ENCODE results near the gene ZDHHC22.

The ZDHHC22 gene

GRCh38 chr14:77091518-77091917 lies 50.1 kb downstream of the ZDHHC22 start:
- H3K79me2 ChIP-seq (ENCODE audit: control insufficient read depth, insufficient read depth, low read length, unreplicated experiment) = no peaks in the 10 kb centered on the region
- H3K4me1 ChIP-seq (ENCODE audit: control insufficient read depth, insufficient read depth, low read length, unreplicated experiment) = peaks cover 2% of the 10 kb centered on the region
- H3K27ac ChIP-seq (ENCODE audit: low read depth, low read length) = no peak overlapping the region
- H3K36me3 ChIP-seq (ENCODE audit: insufficient read depth, low read length) = no peaks in the 10 kb centered on the region
- H3K4me3 ChIP-seq (ENCODE audit: low read depth, low read length) = no peak overlapping the region
- peaks cover 4% of the 10 kb centered on the region for H3K27me3 ChIP-seq (ENCODE audit: insufficient read depth, low read length)
- H2AFZ ChIP-seq (ENCODE audit: low read length, unreplicated experiment) = no peak overlapping the region

GRCh38 chr14:77088645-77089044 lies 52.9 kb downstream of the ZDHHC22 start:
- H3K4me1 ChIP-seq (ENCODE audit: control insufficient read depth, insufficient read depth, low read length, unreplicated experiment) = no peaks in the 10 kb centered on the region
- H3K4me3 ChIP-seq (ENCODE audit: low read depth, low read length) = no peak overlapping the region
- no peaks in the 10 kb centered on the region for H3K79me2 ChIP-seq (ENCODE audit: control insufficient read depth, insufficient read depth, low read length, unreplicated experiment)
- H3K27me3 ChIP-seq (ENCODE audit: insufficient read depth, low read length) = peaks cover 4% of the 10 kb centered on the region
- H3K36me3 ChIP-seq (ENCODE audit: insufficient read depth, low read length) = no peaks in the 10 kb centered on the region
- H2AFZ ChIP-seq (ENCODE audit: low read length, unreplicated experiment) = no peak overlapping the region
- H3K27ac ChIP-seq (ENCODE audit: low read depth, low read length) = no peak overlapping the region

- Histone ChIP-seq H3K27ac (ENCODE audit: low read depth, low read length) (no peak overlapping the region), H3K4me3 (ENCODE audit: low read depth, low read length) (no peak overlapping the region), H2AFZ (ENCODE audit: low read length, unreplicated experiment) (no peak overlapping the region)
Observed at GRCh38 chr14:77088219-77088618, 53.4 kb downstream of the ZDHHC22 start.

GRCh38 chr14:77087631-77088030 lies 54.0 kb downstream of the ZDHHC22 start:
- no peak overlapping the region for H2AFZ ChIP-seq (ENCODE audit: low read length, unreplicated experiment)
- no peak overlapping the region for H3K27ac ChIP-seq (ENCODE audit: low read depth, low read length)

More at GRCh38 chr14:77088219-77088618, 53.4 kb downstream of the ZDHHC22 start:
- Histone ChIP-seq H3K27me3 (ENCODE audit: insufficient read depth, low read length) (peaks cover 4% of the 10 kb centered on the region), H3K79me2 (ENCODE audit: control insufficient read depth, insufficient read depth, low read length, unreplicated experiment) (no peaks in the 10 kb centered on the region), H3K4me1 (ENCODE audit: control insufficient read depth, insufficient read depth, low read length, unreplicated experiment) (no peaks in the 10 kb centered on the region), H3K36me3 (ENCODE audit: insufficient read depth, low read length) (no peaks in the 10 kb centered on the region)

GRCh38 chr14:77086951-77087350 lies 54.6 kb downstream of the ZDHHC22 start:
- Histone ChIP-seq H3K27ac (ENCODE audit: low read depth, low read length) (no peak overlapping the region), H2AFZ (ENCODE audit: low read length, unreplicated experiment) (no peak overlapping the region), H3K79me2 (ENCODE audit: control insufficient read depth, insufficient read depth, low read length, unreplicated experiment) (no peaks in the 10 kb centered on the region), H3K36me3 (ENCODE audit: insufficient read depth, low read length) (no peaks in the 10 kb centered on the region), H3K4me1 (ENCODE audit: control insufficient read depth, insufficient read depth, low read length, unreplicated experiment) (no peaks in the 10 kb centered on the region), H3K4me3 (ENCODE audit: low read depth, low read length) (no peak overlapping the region), H3K27me3 (ENCODE audit: insufficient read depth, low read length) (peaks cover 4% of the 10 kb centered on the region)

More at GRCh38 chr14:77087631-77088030, 54.0 kb downstream of the ZDHHC22 start:
- H3K79me2 ChIP-seq (ENCODE audit: control insufficient read depth, insufficient read depth, low read length, unreplicated experiment) = no peaks in the 10 kb centered on the region
- H3K36me3 ChIP-seq (ENCODE audit: insufficient read depth, low read length) = no peaks in the 10 kb centered on the region
- no peak overlapping the region for H3K4me3 ChIP-seq (ENCODE audit: low read depth, low read length)
- no peaks in the 10 kb centered on the region for H3K4me1 ChIP-seq (ENCODE audit: control insufficient read depth, insufficient read depth, low read length, unreplicated experiment)
- peaks cover 4% of the 10 kb centered on the region for H3K27me3 ChIP-seq (ENCODE audit: insufficient read depth, low read length)

GRCh38 chr14:77086017-77086727 lies 55.4 kb downstream of the ZDHHC22 start:
- H2AFZ ChIP-seq (ENCODE audit: low read length, unreplicated experiment) = no peak overlapping the region
- H3K27ac ChIP-seq (ENCODE audit: low read depth, low read length) = no peak overlapping the region
- no peak overlapping the region for H3K4me3 ChIP-seq (ENCODE audit: low read depth, low read length)
- H3K79me2 ChIP-seq (ENCODE audit: control insufficient read depth, insufficient read depth, low read length, unreplicated experiment) = no peaks in the 10 kb centered on the region
- H3K27me3 ChIP-seq (ENCODE audit: insufficient read depth, low read length) = peaks cover 4% of the 10 kb centered on the region
- H3K36me3 ChIP-seq (ENCODE audit: insufficient read depth, low read length) = no peaks in the 10 kb centered on the region
- H3K4me1 ChIP-seq (ENCODE audit: control insufficient read depth, insufficient read depth, low read length, unreplicated experiment) = no peaks in the 10 kb centered on the region

GRCh38 chr14:77085538-77085937 lies 56.1 kb downstream of the ZDHHC22 start:
- H3K79me2 ChIP-seq (ENCODE audit: control insufficient read depth, insufficient read depth, low read length, unreplicated experiment) = no peaks in the 10 kb centered on the region
- no peak overlapping the region for H2AFZ ChIP-seq (ENCODE audit: low read length, unreplicated experiment)
- H3K27me3 ChIP-seq (ENCODE audit: insufficient read depth, low read length) = peaks cover 4% of the 10 kb centered on the region
- no peaks in the 10 kb centered on the region for H3K4me1 ChIP-seq (ENCODE audit: control insufficient read depth, insufficient read depth, low read length, unreplicated experiment)
- H3K4me3 ChIP-seq (ENCODE audit: low read depth, low read length) = no peak overlapping the region
- H3K27ac ChIP-seq (ENCODE audit: low read depth, low read length) = no peak overlapping the region
- H3K36me3 ChIP-seq (ENCODE audit: insufficient read depth, low read length) = no peaks in the 10 kb centered on the region

GRCh38 chr14:77084985-77085384 lies 56.6 kb downstream of the ZDHHC22 start:
- H3K79me2 ChIP-seq (ENCODE audit: control insufficient read depth, insufficient read depth, low read length, unreplicated experiment) = no peaks in the 10 kb centered on the region
- no peaks in the 10 kb centered on the region for H3K36me3 ChIP-seq (ENCODE audit: insufficient read depth, low read length)
- no peak overlapping the region for H3K4me3 ChIP-seq (ENCODE audit: low read depth, low read length)
- H2AFZ ChIP-seq (ENCODE audit: low read length, unreplicated experiment) = no peak overlapping the region
- H3K27me3 ChIP-seq (ENCODE audit: insufficient read depth, low read length) = peaks cover 4% of the 10 kb centered on the region
- H3K27ac ChIP-seq (ENCODE audit: low read depth, low read length) = no peak overlapping the region
- H3K4me1 ChIP-seq (ENCODE audit: control insufficient read depth, insufficient read depth, low read length, unreplicated experiment) = no peaks in the 10 kb centered on the region

GRCh38 chr14:77083082-77083481 lies 58.5 kb downstream of the ZDHHC22 start:
- Histone ChIP-seq H3K27ac (ENCODE audit: low read depth, low read length) (no peak overlapping the region), H3K79me2 (ENCODE audit: control insufficient read depth, insufficient read depth, low read length, unreplicated experiment) (no peaks in the 10 kb centered on the region), H2AFZ (ENCODE audit: low read length, unreplicated experiment) (no peak overlapping the region), H3K27me3 (ENCODE audit: insufficient read depth, low read length) (no peaks in the 10 kb centered on the region), H3K4me1 (ENCODE audit: control insufficient read depth, insufficient read depth, low read length, unreplicated experiment) (no peaks in the 10 kb centered on the region), H3K4me3 (ENCODE audit: low read depth, low read length) (no peak overlapping the region), H3K36me3 (ENCODE audit: insufficient read depth, low read length) (no peaks in the 10 kb centered on the region)

GRCh38 chr14:77082356-77082755 lies 59.2 kb downstream of the ZDHHC22 start:
- H3K4me1 ChIP-seq (ENCODE audit: control insufficient read depth, insufficient read depth, low read length, unreplicated experiment) = no peaks in the 10 kb centered on the region
- H3K27ac ChIP-seq (ENCODE audit: low read depth, low read length) = no peak overlapping the region
- no peaks in the 10 kb centered on the region for H3K36me3 ChIP-seq (ENCODE audit: insufficient read depth, low read length)
- no peak overlapping the region for H3K4me3 ChIP-seq (ENCODE audit: low read depth, low read length)
- no peaks in the 10 kb centered on the region for H3K27me3 ChIP-seq (ENCODE audit: insufficient read depth, low read length)
- H2AFZ ChIP-seq (ENCODE audit: low read length, unreplicated experiment) = no peak overlapping the region
- H3K79me2 ChIP-seq (ENCODE audit: control insufficient read depth, insufficient read depth, low read length, unreplicated experiment) = no peaks in the 10 kb centered on the region
